HepG2 (cell line): ENCODE data around the gene KRTAP1-5. TPM values are rescaled to one million over a fixed set of nuclear protein-coding genes. Genes with fewer than 3 reads are reported as not detected.

Source experiments
- ATAC-seq: fragments of 200-7000 bp; cut with Tn5 transposase; 3 replicates; pipeline ENCODE4 v1.9.1; 2020; ENCODE audit warnings: mild to moderate bottlenecking, moderate library complexity
- BruUV-seq: library from RNA; stranded (reverse); fragments of 400-500 nt; replicated peaks from 2 replicates; lab custom pipeline; 2021; lab: Mats Ljungman, UMichigan
- CTCF ChIA-PET: fragments of 300-600 bp; formaldehyde crosslinking; extraction: SDS; loops from one replicate; lab custom pipeline; 2021; ENCODE audit warnings: low total read pairs, inconsistent platforms, low intra/inter-chr PET ratio; lab: Yijun Ruan, JAX
- POLR2A ChIA-PET: fragments of 350-600 bp; sonication (Branson Sonifier 250); formaldehyde crosslinking; loops from one replicate; lab custom pipeline; 2020; ENCODE audit warnings: antibody characterized with exemption, inconsistent platforms; lab: Yijun Ruan, JAX
- DNase-seq: peaks from one replicate; pipeline ENCODE4 v3.0.0-alpha.2; 2015; ENCODE audit warnings: low spot score
- FAIRE-seq: peaks from 3 replicates; lab custom pipeline; 2011; peaks lifted over from hg19 to GRCh38; lab: Jason Lieb, UNC
- H2AFZ ChIP-seq: one replicate; pipeline ENCODE4 v1.6.1; 2011; ENCODE audit warnings: low read length, inconsistent platforms
- H3K27ac ChIP-seq: fragments of 300-600 bp; 3 replicates; pipeline ENCODE4 v1.8.0; 2011; ENCODE audit warnings: mixed run types, mild to moderate bottlenecking, mixed read lengths, low read length, inconsistent platforms; ENCODE audit not compliant: insufficient read depth; ENCODE audit errors: extremely low read length
- H3K27me3 ChIP-seq, 2 experiments: fragments of 200-600 bp in 1 of 2; 2 replicates in 1 of 2; 3 replicates in 1 of 2; pipeline versions ENCODE4 v1.6.0 to v1.8.0; 2011; ENCODE audit warnings: low read length in 2 of 2, mild to moderate bottlenecking in 2 of 2, moderate library complexity in 2 of 2, inconsistent platforms in 1 of 2; ENCODE audit not compliant: insufficient read depth in 2 of 2, control insufficient read depth in 1 of 2
- H3K36me3 ChIP-seq, 2 experiments: fragments of 200-600 bp in 1 of 2; replicated peaks in 1 of 2; 2 replicates in 1 of 2; 3 replicates in 1 of 2; pipeline versions ENCODE4 v1.5.1 to v1.8.0; 2011; ENCODE audit warnings: low read length in 2 of 2, inconsistent platforms in 1 of 2; ENCODE audit not compliant: insufficient read depth in 2 of 2, control insufficient read depth in 1 of 2
- H3K4me1 ChIP-seq: 2 replicates; pipeline ENCODE4 v1.5.1; 2012; ENCODE audit warnings: low read length, inconsistent platforms; ENCODE audit not compliant: insufficient read depth
- H3K4me2 ChIP-seq: 2 replicates; pipeline ENCODE4 v1.6.0; 2011; ENCODE audit warnings: low read depth, low read length, inconsistent platforms
- H3K4me3 ChIP-seq, 3 experiments: fragments of 200-600 bp in 1 of 3; sonication (generic), shearing (Covaris generic) in 1 of 3; replicated peaks in 1 of 3; 2 replicates each; pipeline ENCODE4 v1.5.1; 2011 to 2016; ENCODE audit warnings: low read length in 3 of 3, inconsistent platforms in 2 of 3, low read depth in 2 of 3, mild to moderate bottlenecking in 2 of 3, control low read depth in 1 of 3, mixed read lengths in 1 of 3; ENCODE audit not compliant: insufficient read depth in 1 of 3
- H3K79me2 ChIP-seq: one replicate; pipeline ENCODE4 v1.6.1; 2011; ENCODE audit warnings: low read length, inconsistent platforms; ENCODE audit not compliant: insufficient read depth
- H3K9ac ChIP-seq: 2 replicates; pipeline ENCODE4 v1.6.0; 2011; ENCODE audit warnings: mild to moderate bottlenecking, low read depth, low read length, inconsistent platforms; ENCODE audit not compliant: insufficient read depth
- H3K9me3 ChIP-seq: 2 replicates; pipeline ENCODE4 v1.5.1; 2012; ENCODE audit warnings: mild to moderate bottlenecking, low read length
- H4K20me1 ChIP-seq: 2 replicates; pipeline ENCODE4 v1.6.0; 2011; ENCODE audit warnings: inconsistent platforms, mild to moderate bottlenecking, low read length, moderate library complexity; ENCODE audit not compliant: insufficient read depth
- ARNT2 ChIP-seq: sonication (generic); formaldehyde crosslinking; IDR thresholded peaks from 2 replicates; pipeline ENCODE4 v1.8.0; 2022; ENCODE audit warnings: mild to moderate bottlenecking, low read depth, missing genetic modification reagents, moderate library complexity
- BORCS8-MEF2B ChIP-seq: sonication (generic); formaldehyde crosslinking; IDR thresholded peaks from 2 replicates; pipeline ENCODE4 v1.8.0; 2022; ENCODE audit warnings: mild to moderate bottlenecking, missing genetic modification reagents
- BRF2 ChIP-seq: sonication (generic); formaldehyde crosslinking; IDR thresholded peaks from 2 replicates; pipeline ENCODE4 v1.8.1; 2022; ENCODE audit warnings: mild to moderate bottlenecking, missing genetic modification reagents
- HNRNPK ChIP-seq: fragments of 200-400 bp; formaldehyde crosslinking; IDR thresholded peaks from 2 replicates; pipeline ENCODE4 v1.6.1; 2018; ENCODE audit warnings: low read length, low read depth, moderate library complexity, mild to moderate bottlenecking; ENCODE audit not compliant: poor library complexity, severe bottlenecking
- MAFG ChIP-seq: sonication (generic); formaldehyde crosslinking; IDR thresholded peaks from 2 replicates; pipeline ENCODE4 v1.5.1; 2020; ENCODE audit warnings: mild to moderate bottlenecking, missing genetic modification reagents
- NFKB2 ChIP-seq: sonication (generic); formaldehyde crosslinking; IDR thresholded peaks from 2 replicates; pipeline ENCODE4 v1.4.0; 2020; ENCODE audit warnings: missing genetic modification reagents, borderline replicate concordance
- PCBP2 ChIP-seq: fragments of 200-400 bp; formaldehyde crosslinking; optimal IDR thresholded peaks from 2 replicates; pipeline ENCODE3; 2018; ENCODE audit warnings: low read length, low read depth; ENCODE audit not compliant: poor library complexity, severe bottlenecking
- POLR2G ChIP-seq: fragments of 200-400 bp; formaldehyde crosslinking; IDR thresholded peaks from 2 replicates; pipeline ENCODE4 v1.6.1; 2018; ENCODE audit warnings: mild to moderate bottlenecking, low read depth, low read length, moderate library complexity
- SAFB2 ChIP-seq: sonication (generic); formaldehyde crosslinking; IDR thresholded peaks from 2 replicates; pipeline ENCODE4 v1.5.1; 2020; ENCODE audit warnings: missing genetic modification reagents, low read depth, mild to moderate bottlenecking, borderline replicate concordance
- THRA ChIP-seq: sonication (generic); formaldehyde crosslinking; IDR thresholded peaks from 2 replicates; pipeline ENCODE4 v1.4.0; 2020; ENCODE audit warnings: missing genetic modification reagents, borderline replicate concordance
- ZNF33B ChIP-seq: sonication (generic); formaldehyde crosslinking; IDR thresholded peaks from 2 replicates; pipeline ENCODE4 v1.5.1; 2020; ENCODE audit warnings: mild to moderate bottlenecking, missing genetic modification reagents
- ZNF513 ChIP-seq: sonication (generic); formaldehyde crosslinking; conservative IDR thresholded peaks from 2 replicates; pipeline ENCODE4 v1.5.0; 2020; ENCODE audit warnings: missing genetic modification reagents
- ZNF678 ChIP-seq: sonication (generic); formaldehyde crosslinking; IDR thresholded peaks from 2 replicates; pipeline ENCODE4 v1.4.0; 2020; ENCODE audit warnings: mild to moderate bottlenecking, missing genetic modification reagents
- ZNF704 ChIP-seq: sonication (generic); formaldehyde crosslinking; IDR thresholded peaks from 2 replicates; pipeline ENCODE4 v1.8.1; 2023; ENCODE audit warnings: mild to moderate bottlenecking, inconsistent platforms, moderate library complexity, missing genetic modification reagents, borderline replicate concordance
- ZNF883 ChIP-seq: sonication (generic); formaldehyde crosslinking; IDR thresholded peaks from 2 replicates; pipeline ENCODE4 v1.5.1; 2020; ENCODE audit warnings: mild to moderate bottlenecking, missing genetic modification reagents; ENCODE audit errors: not compliant biosample characterization
- WGBS: methylation state at CpG from one replicate; pipeline ENCODE4 v1.1.6; 2017; ENCODE audit warnings: low lambda C conversion rate; 5-methylcytosine and 5-hydroxymethylcytosine counted together
- in situ Hi-C: cut with HindIII; loops from 2 replicates; pipeline ENCODE4 v1.10.0; 2017; ENCODE audit warnings: low pct_unique_long_range_greater_than_20kb; ENCODE audit not compliant: extremely low pct_ligation_motif_present
- intact Hi-C: fragments of 100-400 bp; cut with micrococcal nuclease; formaldehyde crosslinking; loops from one replicate; pipeline ENCODE4 v1.10.0; 2022; ENCODE audit not compliant: unreplicated experiment
- polyA plus RNA-seq, 8 experiments: library from polyadenylated mRNA; depleted of rRNA in 3 of 8; stranded (reverse) in 7 of 8; unstranded in 1 of 8; fragments of >200 nt; fragmentation: Illumina TruSeq in 4 of 8; extraction: Trizol in 4 of 8; gene quantifications; 2 replicates each; pipeline versions ENCODE4 v1.2.1 to v1.2.3, GENCODE V29; 2011 to 2016; ENCODE audit warnings: low read depth in 4 of 8, missing spikeins in 1 of 8, mixed read lengths in 1 of 8; ENCODE audit not compliant: insufficient read depth in 1 of 8
- total RNA-seq, 5 experiments: library from RNA; depleted of rRNA; stranded (reverse); fragments of >200 nt; fragmentation: Illumina TruSeq; extraction: Trizol; gene quantifications; 2 replicates each; pipeline ENCODE4 v1.2.3, GENCODE V29; 2016; ENCODE audit warnings: low read depth in 1 of 5

KRTAP1-5 gene
- total and polyA plus RNA-seq, 2 of the 13 experiments (the other 11 are each of a cell fraction or from before 2014, with no cell fraction given) = 0.09 TPM; not detected in 1

- no peak within 1 kb of the TSS for H3K9ac ChIP-seq
- no peak for TF ChIP-seq SAFB2 (CRISPR knock-in tag)
- TF ChIP-seq ZNF678 (CRISPR knock-in tag) = no peak
- no peak for TF ChIP-seq ARNT2
- TF ChIP-seq ZNF883 (CRISPR knock-in tag) = no peak
- no peak for TF ChIP-seq PCBP2
- no peak for TF ChIP-seq THRA
- TF ChIP-seq POLR2G = no peak
- TF ChIP-seq BRF2 (CRISPR knock-in tag) = no peak
- no peak for TF ChIP-seq NFKB2 (CRISPR knock-in tag)
- TF ChIP-seq ZNF33B (CRISPR knock-in tag) = no peak
- no peak for TF ChIP-seq ZNF513 (CRISPR knock-in tag)
- TF ChIP-seq ZNF704 (CRISPR knock-in tag) = no peak
- TF ChIP-seq MAFG (CRISPR knock-in tag) = no peak
- no peak for TF ChIP-seq HNRNPK
- no peak for TF ChIP-seq BORCS8-MEF2B
- TF ChIP-seq, all 625 proteins: peak for 0
- Histone ChIP-seq H3K27ac (no peak within 1 kb of the TSS), H3K27me3 (no peaks in the 10 kb centered on the region), H3K79me2 (no peaks in the 10 kb centered on the region), H3K4me3 (no peak within 1 kb of the TSS), H4K20me1 (no peaks in the 10 kb centered on the region), H3K9me3 (no peaks in the 10 kb centered on the region), H3K4me1 (peaks cover 15% of the 10 kb centered on the region), H3K36me3 (no peaks in the 10 kb centered on the region), H3K4me2 (no peak within 1 kb of the TSS), H2AFZ (no peak within 1 kb of the TSS)
- BruUV-seq = no TSS peak
- ChIA-PET POLR2A (no interaction called here), CTCF (no interaction called here)
- no peak for DNase-seq
- no peak for ATAC-seq
- intact Hi-C loops (no loop called here), in situ Hi-C loops (no loop called here)
- 52% methylated on average over 3 of the region's 3 CpGs for WGBS
- FAIRE-seq = no peak
Measured at GRCh38 chr17:40984226-40984625, 42.8 kb downstream of the KRTAP1-5 start, which contains the start of gene KRT40. Gene KRT40, minus strand, starts transcription at chr17:40984326. Its CDS starts 53 bp downstream, at chr17:40984273.
